Measurements from ENCODE around the gene CTAGE8. TPM values are rescaled to one million over a fixed set of nuclear protein-coding genes. Genes with fewer than 3 reads are reported as not detected.
"Not testable (repeated sequence)": the region's sequence is repeated elsewhere in the genome, so short reads cannot be mapped to it uniquely, and the experiment has no call there.

CTAGE8 gene
- not detected in 2 replicates for total RNA-seq (2014; rRNA removed; shearing (Covaris generic))

GRCh38 chr7:144269188-144269587, at the start of gene CTAGE8:
TSS of gene CTAGE8 (minus strand) at chr7:144269288. CDS start at chr7:144269250, 38 bp downstream.
- DNase-seq (ENCODE audit: low spot score), result not testable (repeated sequence)

GRCh38 chr7:144317537-144317936, 48.4 kb upstream of the CTAGE8 start:
- not testable (repeated sequence) for DNase-seq (ENCODE audit: low spot score)

GRCh38 chr7:144311872-144312469, 42.9 kb upstream of the CTAGE8 start, which contains the start of gene OR2A1:
TSS of gene OR2A1 (plus strand) at chr7:144312419. CDS start at chr7:144318125, 5,706 bp downstream.
- DNase-seq (ENCODE audit: low spot score), result not testable (repeated sequence)

GRCh38 chr7:144311218-144311617, 42.1 kb upstream of the CTAGE8 start:
- not testable (repeated sequence) for DNase-seq (ENCODE audit: low spot score)

GRCh38 chr7:144309702-144310101, 40.6 kb upstream of the CTAGE8 start:
- DNase-seq (ENCODE audit: low spot score), result not testable (repeated sequence)

GRCh38 chr7:144305156-144305555, 36.1 kb upstream of the CTAGE8 start:
- not testable (repeated sequence) for DNase-seq (ENCODE audit: low spot score)

GRCh38 chr7:144303607-144304006, 34.5 kb upstream of the CTAGE8 start:
- DNase-seq (ENCODE audit: low spot score), result not testable (repeated sequence)

GRCh38 chr7:144302578-144303303, 33.7 kb upstream of the CTAGE8 start:
- DNase-seq (ENCODE audit: low spot score), result not testable (repeated sequence)

GRCh38 chr7:144293794-144294499, 24.9 kb upstream of the CTAGE8 start:
- not testable (repeated sequence) for DNase-seq (ENCODE audit: low spot score)

GRCh38 chr7:144292384-144293161, 23.5 kb upstream of the CTAGE8 start:
- not testable (repeated sequence) for DNase-seq (ENCODE audit: low spot score)

- DNase-seq (ENCODE audit: low spot score), result not testable (repeated sequence)
These were observed 22.5 kb upstream of the CTAGE8 start for GRCh38 chr7:144291607-144292006.

GRCh38 chr7:144287171-144287784, 18.2 kb upstream of the CTAGE8 start:
- not testable (repeated sequence) for DNase-seq (ENCODE audit: low spot score)

- DNase-seq (ENCODE audit: low spot score), result not testable (repeated sequence)
These were observed 14.6 kb upstream of the CTAGE8 start for GRCh38 chr7:144283716-144284115.

GRCh38 chr7:144282490-144282889, 13.4 kb upstream of the CTAGE8 start:
- DNase-seq (ENCODE audit: low spot score), result not testable (repeated sequence)

GRCh38 chr7:144281981-144282380, 12.9 kb upstream of the CTAGE8 start:
- not testable (repeated sequence) for DNase-seq (ENCODE audit: low spot score)

GRCh38 chr7:144280010-144280409, 10.9 kb upstream of the CTAGE8 start:
- not testable (repeated sequence) for DNase-seq (ENCODE audit: low spot score)

GRCh38 chr7:144275281-144275680, 6.2 kb upstream of the CTAGE8 start:
- DNase-seq (ENCODE audit: low spot score), result not testable (repeated sequence)

GRCh38 chr7:144264692-144265091, 4.4 kb downstream of the CTAGE8 start, which contains the start of gene OR2A7:
TSS of gene OR2A7 (minus strand) at chr7:144264792. CDS start at chr7:144259628, 5,164 bp downstream.
- DNase-seq (ENCODE audit: low spot score), result not testable (repeated sequence)

- DNase-seq (ENCODE audit: low spot score), result not testable (repeated sequence)
These were observed 7.0 kb downstream of the CTAGE8 start for GRCh38 chr7:144262128-144262527.

GRCh38 chr7:144259067-144259466, 10.0 kb downstream of the CTAGE8 start:
- DNase-seq (ENCODE audit: low spot score), result not testable (repeated sequence)

GRCh38 chr7:144256112-144256511, 13.0 kb downstream of the CTAGE8 start:
- no peak for DNase-seq (ENCODE audit: low spot score)
